Lung (tissue), 12 donors: ENCODE measurements around the gene RAB11FIP3. TPM values are rescaled to one million over a fixed set of nuclear protein-coding genes. Genes with fewer than 3 reads are reported as not detected.

Source experiments
- ATAC-seq: fragments of 200-7000 bp; cut with Tn5 transposase; one replicate; pipeline ENCODE4 v1.9.1; 2020; ENCODE audit warnings: moderate number of reproducible peaks; ENCODE audit not compliant: insufficient read depth, low FRiP score
- DNase-seq, 3 donors: peaks; one replicate each; pipeline ENCODE4 v3.0.0-alpha.2; 2013 to 2017
- H3K27ac ChIP-seq, 2 donors: one replicate each; pipeline ENCODE4 v1.5.1; 2013; ENCODE audit warnings: mild to moderate bottlenecking in 2 of 2, moderate library complexity in 2 of 2, control low read depth in 1 of 2, inconsistent platforms in 1 of 2, low read depth in 1 of 2, low read length in 1 of 2
- H3K27me3 ChIP-seq, 3 donors: one replicate each; pipeline ENCODE4 v1.5.1; 2013; ENCODE audit warnings: low read length in 2 of 3; ENCODE audit not compliant: control insufficient read depth in 3 of 3, insufficient read depth in 3 of 3
- H3K36me3 ChIP-seq, 4 donors: one replicate each; pipeline ENCODE4 v1.5.1; 2013; ENCODE audit warnings: low read length in 4 of 4, mild to moderate bottlenecking in 1 of 4, moderate library complexity in 1 of 4; ENCODE audit not compliant: control insufficient read depth in 4 of 4, insufficient read depth in 4 of 4
- H3K4me1 ChIP-seq, 5 donors: one replicate each; pipeline ENCODE4 v1.5.1; 2013; ENCODE audit warnings: low read length in 5 of 5, mild to moderate bottlenecking in 2 of 5, moderate library complexity in 1 of 5; ENCODE audit not compliant: control insufficient read depth in 5 of 5, insufficient read depth in 5 of 5
- H3K4me3 ChIP-seq: one replicate; pipeline ENCODE4 v1.5.1; 2013; ENCODE audit warnings: mild to moderate bottlenecking, control low read depth, moderate library complexity
- H3K9ac ChIP-seq, 2 donors: one replicate each; pipeline ENCODE4 v1.5.1; 2013; ENCODE audit warnings: low read length in 2 of 2, control low read depth in 1 of 2; ENCODE audit not compliant: insufficient read depth in 1 of 2
- H3K9me3 ChIP-seq, 4 donors: one replicate each; pipeline ENCODE4 v1.5.1; 2013; ENCODE audit warnings: low read length in 3 of 4, mild to moderate bottlenecking in 1 of 4, moderate library complexity in 1 of 4; ENCODE audit not compliant: control insufficient read depth in 4 of 4, insufficient read depth in 3 of 4
- WGBS, 2 donors: extraction: QIAGEN DNeasy Blood & Tissue Kit; methylation state at CpG; one replicate each; pipeline ENCODE4 v1.1.7; 2013; 5-methylcytosine and 5-hydroxymethylcytosine counted together
- polyA plus RNA-seq, 2 donors: library from polyadenylated mRNA; stranded (reverse); fragments of 200-250 nt; gene quantifications; one replicate each; pipeline ENCODE4 v1.2.1, GENCODE V29; 2013
- total RNA-seq, 2 donors: library from RNA; depleted of rRNA in 1 of 2; stranded (reverse); fragments of >200 nt in 1 of 2; gene quantifications; one replicate each; pipeline ENCODE4 v1.2.1, GENCODE V29; 2014 to 2021
- TF ChIP-seq, protein P1 (sequence below): IDR thresholded peaks from 2 replicates; pipeline ENCODE4 v1.5.1; 2012; ENCODE audit warnings: mild to moderate bottlenecking; ENCODE audit errors: control extremely low read depth, extremely low read depth
- donor health status: control.
- donor health status: control.
- donor health status: Bipolar disorder and iron deficiency.
- donor health status: healthy.
- donor health status: DM: yes; HTN: yes; CAD: no.

RAB11FIP3 gene
- total and polyA plus RNA-seq, 4 donors, result 20.7 to 38.3 (median 21.5) TPM

- Histone ChIP-seq H3K36me3 (peaks cover 0 to 33% (median 0%) of the 10 kb centered on the region in 4 donors), H3K9me3 (no peaks in the 10 kb centered on the region), H3K4me3 (no peak overlapping the region), H3K27ac (no peak overlapping the region), H3K9ac (no peak overlapping the region), H3K27me3 (no peaks in the 10 kb centered on the region), H3K4me1 (peaks cover 0 to 7% (median 0%) of the 10 kb centered on the region in 5 donors)
- DNase-seq (no peak), ATAC-seq (no peak)
- WGBS, 2 donors, result 95 to 97% methylated on average over 27 of the region's 27 CpGs
- TF ChIP-seq, protein P1, sequence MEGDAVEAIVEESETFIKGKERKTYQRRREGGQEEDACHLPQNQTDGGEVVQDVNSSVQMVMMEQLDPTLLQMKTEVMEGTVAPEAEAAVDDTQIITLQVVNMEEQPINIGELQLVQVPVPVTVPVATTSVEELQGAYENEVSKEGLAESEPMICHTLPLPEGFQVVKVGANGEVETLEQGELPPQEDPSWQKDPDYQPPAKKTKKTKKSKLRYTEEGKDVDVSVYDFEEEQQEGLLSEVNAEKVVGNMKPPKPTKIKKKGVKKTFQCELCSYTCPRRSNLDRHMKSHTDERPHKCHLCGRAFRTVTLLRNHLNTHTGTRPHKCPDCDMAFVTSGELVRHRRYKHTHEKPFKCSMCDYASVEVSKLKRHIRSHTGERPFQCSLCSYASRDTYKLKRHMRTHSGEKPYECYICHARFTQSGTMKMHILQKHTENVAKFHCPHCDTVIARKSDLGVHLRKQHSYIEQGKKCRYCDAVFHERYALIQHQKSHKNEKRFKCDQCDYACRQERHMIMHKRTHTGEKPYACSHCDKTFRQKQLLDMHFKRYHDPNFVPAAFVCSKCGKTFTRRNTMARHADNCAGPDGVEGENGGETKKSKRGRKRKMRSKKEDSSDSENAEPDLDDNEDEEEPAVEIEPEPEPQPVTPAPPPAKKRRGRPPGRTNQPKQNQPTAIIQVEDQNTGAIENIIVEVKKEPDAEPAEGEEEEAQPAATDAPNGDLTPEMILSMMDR, result no peak
These were observed 109.5 kb downstream of the RAB11FIP3 start for GRCh38 chr16:534856-535445.

GRCh38 chr16:535446-536405 is 110.3 kb downstream of the RAB11FIP3 start:
- Histone ChIP-seq H3K4me1 (peaks cover 0 to 6% (median 0%) of the 10 kb centered on the region in 5 donors), H3K36me3 (peaks cover 0 to 39% (median 3%) of the 10 kb centered on the region in 4 donors), H3K4me3 (no peak overlapping the region), H3K27me3 (no peaks in the 10 kb centered on the region), H3K27ac (no peak overlapping the region), H3K9me3 (no peaks in the 10 kb centered on the region), H3K9ac (no peak overlapping the region)
- no peak for DNase-seq
- 84 to 92% methylated on average over 39 of the region's 39 CpGs for WGBS, 2 donors
- no peak for ATAC-seq
- TF ChIP-seq, protein P1, result no peak

GRCh38 chr16:536746-537145 is 111.3 kb downstream of the RAB11FIP3 start:
- no peak for DNase-seq
- TF ChIP-seq, protein P1, result no peak
- H3K27me3 ChIP-seq, result no peaks in the 10 kb centered on the region
- ATAC-seq, result no peak
- WGBS, 2 donors, result 93 to 94% methylated on average over 17 of the region's 17 CpGs
- no peaks in the 10 kb centered on the region for H3K9me3 ChIP-seq
- H3K36me3 ChIP-seq, result peaks cover 0 to 42% (median 3%) of the 10 kb centered on the region in 4 donors
- no peak overlapping the region for H3K4me3 ChIP-seq
- H3K9ac ChIP-seq, result no peak overlapping the region
- H3K27ac ChIP-seq, result no peak overlapping the region
- H3K4me1 ChIP-seq, result peaks cover 0 to 6% (median 0%) of the 10 kb centered on the region in 5 donors
